Astrocyte (in vitro differentiated cells and primary cell): ENCODE results near the gene DHPS. TPM values are rescaled to one million over a fixed set of nuclear protein-coding genes. Genes with fewer than 3 reads are reported as not detected.
A peak's percentile ranks its signal among the peaks of the same experiment; 100 is the strongest.

Source experiments
- DNase-seq: peaks from one replicate; pipeline ENCODE4 v3.0.0-alpha.2; 2010; ENCODE audit warnings: low read depth
- FAIRE-seq: peaks from 2 replicates; lab custom pipeline; 2011; peaks lifted over from hg19 to GRCh38; lab: Jason Lieb, UNC
- H2AFZ ChIP-seq: 2 replicates; pipeline ENCODE4 v1.6.0; 2012; ENCODE audit warnings: low read depth, low read length, inconsistent platforms
- H3K27ac ChIP-seq: 2 replicates; pipeline ENCODE4 v1.5.1; 2011; ENCODE audit warnings: low read depth, low read length, inconsistent platforms
- H3K27me3 ChIP-seq: 2 replicates; pipeline ENCODE4 v1.6.0; 2011; ENCODE audit warnings: low read length, inconsistent platforms; ENCODE audit not compliant: insufficient read depth
- H3K36me3 ChIP-seq: 2 replicates; pipeline ENCODE4 v1.5.1; 2011; ENCODE audit warnings: low read length, inconsistent platforms; ENCODE audit not compliant: insufficient read depth
- H3K4me1 ChIP-seq: 2 replicates; pipeline ENCODE4 v1.5.1; 2011; ENCODE audit warnings: low read length, inconsistent platforms; ENCODE audit not compliant: insufficient read depth
- H3K4me2 ChIP-seq: 2 replicates; pipeline ENCODE4 v1.6.0; 2012; ENCODE audit warnings: low read length, inconsistent platforms
- H3K4me3 ChIP-seq: 2 replicates; pipeline ENCODE4 v1.5.1; 2011; ENCODE audit warnings: low read depth, mild to moderate bottlenecking, low read length, inconsistent platforms; ENCODE audit not compliant: insufficient read depth
- H3K79me2 ChIP-seq: 2 replicates; pipeline ENCODE4 v1.6.0; 2012; ENCODE audit warnings: mild to moderate bottlenecking, low read length, inconsistent platforms; ENCODE audit not compliant: insufficient read depth
- H3K9ac ChIP-seq: 2 replicates; pipeline ENCODE4 v1.6.0; 2012; ENCODE audit warnings: mild to moderate bottlenecking, low read length, inconsistent platforms
- H3K9me3 ChIP-seq: 2 replicates; pipeline ENCODE4 v1.5.1; 2012; ENCODE audit warnings: low read depth, mild to moderate bottlenecking, low read length, inconsistent platforms; ENCODE audit not compliant: insufficient read depth
- H4K20me1 ChIP-seq: 2 replicates; pipeline ENCODE4 v1.6.0; 2012; ENCODE audit warnings: low read length, inconsistent platforms; ENCODE audit not compliant: insufficient read depth
- H3K27ac Mint-ChIP-seq: one replicate; pipeline ENCODE4 v1.8.0; 2021; ENCODE audit warnings: mild to moderate bottlenecking, mixed read lengths; ENCODE audit not compliant: unreplicated experiment
- H3K27me3 Mint-ChIP-seq: one replicate; pipeline ENCODE4 v1.8.0; 2021; ENCODE audit warnings: low read depth, mixed read lengths; ENCODE audit not compliant: unreplicated experiment
- H3K36me3 Mint-ChIP-seq: one replicate; pipeline ENCODE4 v1.8.0; 2021; ENCODE audit warnings: low read depth, mixed read lengths; ENCODE audit not compliant: unreplicated experiment
- H3K4me1 Mint-ChIP-seq: one replicate; pipeline ENCODE4 v1.8.0; 2021; ENCODE audit warnings: low read depth, mixed read lengths; ENCODE audit not compliant: unreplicated experiment
- H3K4me3 Mint-ChIP-seq: one replicate; pipeline ENCODE4 v1.8.0; 2021; ENCODE audit warnings: mild to moderate bottlenecking, moderate library complexity, mixed read lengths; ENCODE audit not compliant: unreplicated experiment
- H3K9me3 Mint-ChIP-seq: one replicate; pipeline ENCODE4 v1.8.0; 2021; ENCODE audit warnings: mild to moderate bottlenecking, mixed read lengths; ENCODE audit not compliant: unreplicated experiment
- CTCF ChIP-seq: IDR thresholded peaks from 2 replicates; pipeline ENCODE4 v1.5.1; 2011; ENCODE audit warnings: low read depth, mild to moderate bottlenecking, inconsistent platforms, low read length, moderate library complexity; ENCODE audit not compliant: insufficient read depth
- EZH2 ChIP-seq: IDR thresholded peaks from 2 replicates; pipeline ENCODE4 v1.6.1; 2012; ENCODE audit warnings: mild to moderate bottlenecking, low read length, inconsistent platforms; ENCODE audit not compliant: insufficient read depth
- total RNA-seq: library from RNA; stranded (reverse); gene quantifications from 2 replicates; pipeline ENCODE4 v1.2.1, GENCODE V29; 2021

DHPS gene
- total RNA-seq, 1 donor from 2014 or later = 43.4 TPM

GRCh38 chr19:12705169-12705568 lies 23.5 kb upstream of the DHPS start:
- H3K9ac ChIP-seq = no peak overlapping the region
- no peaks in the 10 kb centered on the region for H3K27me3 ChIP-seq
- H3K9me3 ChIP-seq = no peaks in the 10 kb centered on the region
- peaks cover 9% of the 10 kb centered on the region for H3K36me3 Mint-ChIP-seq
- no peak for DNase-seq
- peaks cover 39% of the 10 kb centered on the region for H4K20me1 ChIP-seq
- no peak overlapping the region for H2AFZ ChIP-seq
- no peak overlapping the region for H3K27ac Mint-ChIP-seq
- H3K4me3 Mint-ChIP-seq = no peak overlapping the region
- H3K4me1 ChIP-seq = no peaks in the 10 kb centered on the region
- peaks cover 15% of the 10 kb centered on the region for H3K79me2 ChIP-seq
- FAIRE-seq = no peak
- H3K36me3 ChIP-seq = peaks cover 35% of the 10 kb centered on the region
- H3K27ac ChIP-seq = no peak overlapping the region
- H3K9me3 Mint-ChIP-seq = no peaks in the 10 kb centered on the region
- H3K4me2 ChIP-seq = no peak overlapping the region
- H3K27me3 Mint-ChIP-seq = no peaks in the 10 kb centered on the region
- TF ChIP-seq EZH2 = no peak
- no peak for TF ChIP-seq CTCF
- no peaks in the 10 kb centered on the region for H3K4me1 Mint-ChIP-seq
- H3K4me3 ChIP-seq = no peak overlapping the region

- H3K27ac ChIP-seq = no peak overlapping the region
Observed at GRCh38 chr19:12703046-12703445, 21.4 kb upstream of the DHPS start.

More at GRCh38 chr19:12703046-12703445, 21.4 kb upstream of the DHPS start:
- no peak overlapping the region for H3K4me3 ChIP-seq
- peaks cover 31% of the 10 kb centered on the region for H3K36me3 ChIP-seq
- H3K79me2 ChIP-seq = peaks cover 12% of the 10 kb centered on the region
- no peak overlapping the region for H3K4me2 ChIP-seq
- H2AFZ ChIP-seq = no peak overlapping the region
- Mint-ChIP-seq H3K27ac (no peak overlapping the region), H3K4me3 (no peak overlapping the region), H3K4me1 (no peaks in the 10 kb centered on the region), H3K27me3 (no peaks in the 10 kb centered on the region), H3K9me3 (no peaks in the 10 kb centered on the region), H3K36me3 (peaks cover 12% of the 10 kb centered on the region)
- no peak overlapping the region for H3K9ac ChIP-seq
- H3K27me3 ChIP-seq = no peaks in the 10 kb centered on the region
- peaks cover 33% of the 10 kb centered on the region for H4K20me1 ChIP-seq
- FAIRE-seq = no peak
- H3K9me3 ChIP-seq = no peaks in the 10 kb centered on the region
- H3K4me1 ChIP-seq = no peaks in the 10 kb centered on the region
- TF ChIP-seq CTCF (no peak), EZH2 (no peak)
- peak; percentile 11 for DNase-seq
